WTC11 (cell line): ENCODE data around the gene EPX. TPM values are rescaled to one million over a fixed set of nuclear protein-coding genes. Genes with fewer than 3 reads are reported as not detected.

Experiments
- ATAC-seq: fragments of 200-7000 bp; cut with Tn5 transposase; 2 replicates; pipeline ENCODE4 v1.10.0; 2021; ENCODE audit warnings: mild to moderate bottlenecking, moderate library complexity
- CTCF ChIA-PET: fragments of 300-600 bp; sonication (Branson Sonifier 250); formaldehyde crosslinking; loops from one replicate; lab custom pipeline; 2021; ENCODE audit warnings: antibody characterized with exemption; lab: Charles Lee
- POLR2A ChIA-PET: fragments of 350-600 bp; sonication (Branson Sonifier 250); formaldehyde crosslinking; loops from one replicate; lab custom pipeline; 2021; ENCODE audit warnings: antibody characterized with exemption; lab: Charles Lee
- DNase-seq: peaks from one replicate; pipeline ENCODE4 v3.0.0; 2021; ENCODE audit warnings: low spot score
- H3K27ac Mint-ChIP-seq: 2 replicates; pipeline ENCODE4 v1.8.0; 2021; ENCODE audit warnings: mixed read lengths
- H3K27me3 Mint-ChIP-seq: 2 replicates; pipeline ENCODE4 v1.8.0; 2021; ENCODE audit warnings: low read depth, mild to moderate bottlenecking, moderate library complexity, mixed read lengths
- H3K36me3 Mint-ChIP-seq: 2 replicates; pipeline ENCODE4 v1.8.0; 2021; ENCODE audit warnings: mixed read lengths
- H3K4me1 Mint-ChIP-seq: 2 replicates; pipeline ENCODE4 v1.8.0; 2022; ENCODE audit warnings: mixed read lengths
- H3K4me3 Mint-ChIP-seq: 2 replicates; pipeline ENCODE4 v1.8.0; 2021; ENCODE audit warnings: mild to moderate bottlenecking, moderate library complexity, mixed read lengths
- H3K9me3 Mint-ChIP-seq: 2 replicates; pipeline ENCODE4 v1.8.0; 2021; ENCODE audit warnings: mixed read lengths
- ATF6 ChIP-seq: sonication (generic); formaldehyde crosslinking; IDR thresholded peaks from 2 replicates; pipeline ENCODE4 v1.8.1; 2023; ENCODE audit warnings: mild to moderate bottlenecking, missing genetic modification reagents
- CBFB ChIP-seq: sonication (generic); formaldehyde crosslinking; IDR thresholded peaks from 2 replicates; pipeline ENCODE4 v1.8.1; 2022; ENCODE audit warnings: mild to moderate bottlenecking, low read depth, missing genetic modification reagents
- E2F5 ChIP-seq: sonication (generic); formaldehyde crosslinking; IDR thresholded peaks from 2 replicates; pipeline ENCODE4 v1.8.1; 2022; ENCODE audit warnings: mild to moderate bottlenecking, moderate library complexity, missing genetic modification reagents
- ESRRA ChIP-seq: sonication (generic); formaldehyde crosslinking; IDR thresholded peaks from 2 replicates; pipeline ENCODE4 v1.8.1; 2022; ENCODE audit warnings: mild to moderate bottlenecking, missing genetic modification reagents, borderline replicate concordance
- NR2C2 ChIP-seq: sonication (generic); formaldehyde crosslinking; IDR thresholded peaks from 2 replicates; pipeline ENCODE4 v1.8.0; 2022; ENCODE audit warnings: mild to moderate bottlenecking, missing genetic modification reagents
- PREB ChIP-seq: sonication (generic); formaldehyde crosslinking; IDR thresholded peaks from 2 replicates; pipeline ENCODE4 v1.8.1; 2022; ENCODE audit warnings: mild to moderate bottlenecking, missing genetic modification reagents, moderate library complexity, borderline replicate concordance
- RELA ChIP-seq: sonication (generic); formaldehyde crosslinking; IDR thresholded peaks from 2 replicates; pipeline ENCODE4 v1.8.1; 2022; ENCODE audit warnings: missing genetic modification reagents, mild to moderate bottlenecking, borderline replicate concordance
- SMAD4 ChIP-seq: sonication (generic); formaldehyde crosslinking; IDR thresholded peaks from 2 replicates; pipeline ENCODE4 v1.8.0; 2022; ENCODE audit warnings: mild to moderate bottlenecking, missing genetic modification reagents
- SOX15 ChIP-seq: fragments of 250-450 bp; sonication (Bioruptor Pico); IDR thresholded peaks from 2 replicates; pipeline ENCODE4 v1.9.0; 2021; ENCODE audit warnings: mild to moderate bottlenecking
- ZNF281 ChIP-seq: sonication (generic); formaldehyde crosslinking; IDR thresholded peaks from 2 replicates; pipeline ENCODE4 v1.8.0; 2023; ENCODE audit warnings: mild to moderate bottlenecking, missing genetic modification reagents
- ZNF317 ChIP-seq: sonication (generic); formaldehyde crosslinking; IDR thresholded peaks from 2 replicates; pipeline ENCODE4 v1.8.1; 2023; ENCODE audit warnings: low read depth, mild to moderate bottlenecking, moderate library complexity, missing genetic modification reagents, borderline replicate concordance
- total RNA-seq: library from RNA; stranded (reverse); gene quantifications from 3 replicates; pipeline ENCODE4 v1.2.3, GENCODE V29; 2021
- TF ChIP-seq, protein P1 (sequence below): sonication (generic); formaldehyde crosslinking; IDR thresholded peaks from 2 replicates; pipeline ENCODE4 v1.8.1; 2023; ENCODE audit warnings: mild to moderate bottlenecking, missing genetic modification reagents
- TF ChIP-seq, protein P2 (sequence below): sonication (generic); formaldehyde crosslinking; IDR thresholded peaks from 2 replicates; pipeline ENCODE4 v1.8.0; 2023; ENCODE audit warnings: missing genetic modification reagents, mild to moderate bottlenecking, borderline replicate concordance
- TF ChIP-seq, protein P3 (sequence below): sonication (generic); formaldehyde crosslinking; IDR thresholded peaks from 2 replicates; pipeline ENCODE4 v1.8.1; 2023; ENCODE audit warnings: mild to moderate bottlenecking, missing genetic modification reagents, moderate library complexity
- TF ChIP-seq, protein P4 (sequence below): sonication (generic); formaldehyde crosslinking; IDR thresholded peaks from 2 replicates; pipeline ENCODE4 v1.8.1; 2022; ENCODE audit warnings: low read depth, mild to moderate bottlenecking, moderate library complexity, missing genetic modification reagents, borderline replicate concordance

EPX gene
- total RNA-seq, 1 experiment from 2014 or later, result not detected

DNA sequence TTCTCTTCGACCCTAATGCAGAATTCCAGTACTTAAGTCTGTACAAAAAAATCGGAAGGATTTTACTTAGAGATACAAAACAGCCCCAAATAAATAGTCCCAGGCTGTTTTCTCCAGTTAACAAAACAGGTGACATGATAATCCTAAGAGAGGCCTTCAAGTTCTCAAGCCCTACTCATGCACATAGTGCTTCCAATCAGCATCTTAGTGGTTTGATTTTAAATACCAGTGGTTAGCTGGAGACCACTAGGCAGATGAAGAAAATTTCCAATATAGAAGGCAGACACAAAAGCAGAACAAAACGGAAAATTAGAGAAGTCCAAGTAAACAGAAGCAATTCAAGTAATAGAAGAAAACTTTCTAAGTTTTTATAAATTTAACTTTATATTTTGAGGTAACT, 31.0 kb upstream of the EPX start (continued):
- no peak for TF ChIP-seq ZNF281 (CRISPR knock-in tag)
- no peak for TF ChIP-seq RELA

DNA sequence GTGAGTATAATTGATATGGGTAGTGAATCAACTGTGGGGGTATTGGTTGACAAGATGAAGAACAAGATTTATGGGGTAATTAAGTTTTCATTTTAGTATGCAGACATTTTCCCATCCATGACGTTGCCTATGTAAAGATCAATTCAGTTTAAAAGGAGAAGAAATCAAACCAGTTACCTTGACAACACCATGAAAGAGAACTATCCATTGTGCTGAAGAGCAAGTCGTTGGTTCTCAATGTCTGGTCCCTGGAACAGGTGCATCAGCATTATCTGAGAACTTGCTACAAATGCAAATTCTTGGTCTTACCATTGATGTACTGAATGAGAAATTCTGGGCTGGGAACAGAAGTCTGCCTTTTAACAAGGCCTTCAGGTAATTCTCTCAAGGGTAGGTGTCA, 26.5 kb upstream of the EPX start:
- Mint-ChIP-seq H3K4me3 (no peak overlapping the region), H3K36me3 (no peaks in the 10 kb centered on the region), H3K9me3 (peaks cover 3% of the 10 kb centered on the region; the same call in 1 of the 2 replicates), H3K27ac (no peak overlapping the region), H3K27me3 (peaks cover 70% of the 10 kb centered on the region), H3K4me1 (no peaks in the 10 kb centered on the region)
- DNase-seq (no peak), ATAC-seq (no peak)
- ChIA-PET POLR2A (no interaction called here), CTCF (no interaction called here)
- TF ChIP-seq NR2C2 (no peak), SOX15 (no peak), ATF6 (CRISPR knock-in tag) (no peak), SMAD4 (CRISPR knock-in tag) (no peak), ZNF317 (CRISPR knock-in tag) (no peak), ESRRA (no peak)
- TF ChIP-seq, protein P1, sequence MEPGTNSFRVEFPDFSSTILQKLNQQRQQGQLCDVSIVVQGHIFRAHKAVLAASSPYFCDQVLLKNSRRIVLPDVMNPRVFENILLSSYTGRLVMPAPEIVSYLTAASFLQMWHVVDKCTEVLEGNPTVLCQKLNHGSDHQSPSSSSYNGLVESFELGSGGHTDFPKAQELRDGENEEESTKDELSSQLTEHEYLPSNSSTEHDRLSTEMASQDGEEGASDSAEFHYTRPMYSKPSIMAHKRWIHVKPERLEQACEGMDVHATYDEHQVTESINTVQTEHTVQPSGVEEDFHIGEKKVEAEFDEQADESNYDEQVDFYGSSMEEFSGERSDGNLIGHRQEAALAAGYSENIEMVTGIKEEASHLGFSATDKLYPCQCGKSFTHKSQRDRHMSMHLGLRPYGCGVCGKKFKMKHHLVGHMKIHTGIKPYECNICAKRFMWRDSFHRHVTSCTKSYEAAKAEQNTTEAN (CRISPR knock-in tag), result no peak
- TF ChIP-seq, all 79 proteins: peak for 0

DNA sequence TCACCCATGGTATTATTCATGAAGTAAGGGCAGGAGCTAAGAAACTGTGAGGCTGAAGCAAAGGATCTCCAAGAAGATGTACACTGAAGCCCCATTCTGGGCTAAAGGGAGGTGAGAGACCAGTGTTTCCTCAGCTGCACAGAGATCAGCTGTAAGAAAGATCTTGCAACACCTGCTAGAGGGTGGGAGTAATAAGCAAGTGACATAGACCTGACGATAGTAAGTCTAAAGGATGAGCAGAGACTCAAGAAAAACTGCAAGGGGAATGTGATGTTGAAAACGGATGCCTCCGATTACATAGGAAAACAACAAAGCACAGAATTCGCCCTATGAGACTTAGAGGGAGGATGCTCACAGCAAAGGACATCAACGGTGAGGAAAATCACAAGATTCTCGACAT, 25.8 kb upstream of the EPX start, which contains the start of gene OR4D2:
OR4D2 (plus strand) TSS at position 301 of the 400 bp plus-strand sequence. CDS start 2,674 bp downstream, outside the sequence.
- Mint-ChIP-seq H3K9me3 (peaks cover 3% of the 10 kb centered on the region; the same call in 1 of the 2 replicates), H3K36me3 (no peaks in the 10 kb centered on the region), H3K4me3 (no peak within 1 kb of the TSS), H3K27me3 (peaks cover 63% of the 10 kb centered on the region), H3K27ac (no peak within 1 kb of the TSS), H3K4me1 (no peaks in the 10 kb centered on the region)
- TF ChIP-seq PREB (no peak), CBFB (CRISPR knock-in tag) (no peak), E2F5 (CRISPR knock-in tag) (no peak)
- TF ChIP-seq, protein P2, sequence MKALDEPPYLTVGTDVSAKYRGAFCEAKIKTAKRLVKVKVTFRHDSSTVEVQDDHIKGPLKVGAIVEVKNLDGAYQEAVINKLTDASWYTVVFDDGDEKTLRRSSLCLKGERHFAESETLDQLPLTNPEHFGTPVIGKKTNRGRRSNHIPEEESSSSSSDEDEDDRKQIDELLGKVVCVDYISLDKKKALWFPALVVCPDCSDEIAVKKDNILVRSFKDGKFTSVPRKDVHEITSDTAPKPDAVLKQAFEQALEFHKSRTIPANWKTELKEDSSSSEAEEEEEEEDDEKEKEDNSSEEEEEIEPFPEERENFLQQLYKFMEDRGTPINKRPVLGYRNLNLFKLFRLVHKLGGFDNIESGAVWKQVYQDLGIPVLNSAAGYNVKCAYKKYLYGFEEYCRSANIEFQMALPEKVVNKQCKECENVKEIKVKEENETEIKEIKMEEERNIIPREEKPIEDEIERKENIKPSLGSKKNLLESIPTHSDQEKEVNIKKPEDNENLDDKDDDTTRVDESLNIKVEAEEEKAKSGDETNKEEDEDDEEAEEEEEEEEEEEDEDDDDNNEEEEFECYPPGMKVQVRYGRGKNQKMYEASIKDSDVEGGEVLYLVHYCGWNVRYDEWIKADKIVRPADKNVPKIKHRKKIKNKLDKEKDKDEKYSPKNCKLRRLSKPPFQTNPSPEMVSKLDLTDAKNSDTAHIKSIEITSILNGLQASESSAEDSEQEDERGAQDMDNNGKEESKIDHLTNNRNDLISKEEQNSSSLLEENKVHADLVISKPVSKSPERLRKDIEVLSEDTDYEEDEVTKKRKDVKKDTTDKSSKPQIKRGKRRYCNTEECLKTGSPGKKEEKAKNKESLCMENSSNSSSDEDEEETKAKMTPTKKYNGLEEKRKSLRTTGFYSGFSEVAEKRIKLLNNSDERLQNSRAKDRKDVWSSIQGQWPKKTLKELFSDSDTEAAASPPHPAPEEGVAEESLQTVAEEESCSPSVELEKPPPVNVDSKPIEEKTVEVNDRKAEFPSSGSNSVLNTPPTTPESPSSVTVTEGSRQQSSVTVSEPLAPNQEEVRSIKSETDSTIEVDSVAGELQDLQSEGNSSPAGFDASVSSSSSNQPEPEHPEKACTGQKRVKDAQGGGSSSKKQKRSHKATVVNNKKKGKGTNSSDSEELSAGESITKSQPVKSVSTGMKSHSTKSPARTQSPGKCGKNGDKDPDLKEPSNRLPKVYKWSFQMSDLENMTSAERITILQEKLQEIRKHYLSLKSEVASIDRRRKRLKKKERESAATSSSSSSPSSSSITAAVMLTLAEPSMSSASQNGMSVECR (CRISPR knock-in tag), result no peak
- TF ChIP-seq, protein P3, sequence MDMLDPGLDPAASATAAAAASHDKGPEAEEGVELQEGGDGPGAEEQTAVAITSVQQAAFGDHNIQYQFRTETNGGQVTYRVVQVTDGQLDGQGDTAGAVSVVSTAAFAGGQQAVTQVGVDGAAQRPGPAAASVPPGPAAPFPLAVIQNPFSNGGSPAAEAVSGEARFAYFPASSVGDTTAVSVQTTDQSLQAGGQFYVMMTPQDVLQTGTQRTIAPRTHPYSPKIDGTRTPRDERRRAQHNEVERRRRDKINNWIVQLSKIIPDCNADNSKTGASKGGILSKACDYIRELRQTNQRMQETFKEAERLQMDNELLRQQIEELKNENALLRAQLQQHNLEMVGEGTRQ (CRISPR knock-in tag), result no peak
- TF ChIP-seq, protein P4, sequence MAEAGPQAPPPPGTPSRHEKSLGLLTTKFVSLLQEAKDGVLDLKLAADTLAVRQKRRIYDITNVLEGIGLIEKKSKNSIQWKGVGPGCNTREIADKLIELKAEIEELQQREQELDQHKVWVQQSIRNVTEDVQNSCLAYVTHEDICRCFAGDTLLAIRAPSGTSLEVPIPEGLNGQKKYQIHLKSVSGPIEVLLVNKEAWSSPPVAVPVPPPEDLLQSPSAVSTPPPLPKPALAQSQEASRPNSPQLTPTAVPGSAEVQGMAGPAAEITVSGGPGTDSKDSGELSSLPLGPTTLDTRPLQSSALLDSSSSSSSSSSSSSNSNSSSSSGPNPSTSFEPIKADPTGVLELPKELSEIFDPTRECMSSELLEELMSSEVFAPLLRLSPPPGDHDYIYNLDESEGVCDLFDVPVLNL (CRISPR knock-in tag), result no peak
- POLR2A ChIA-PET, result no interaction called here
- CTCF ChIA-PET, result interaction anchor here (0.8 kb wide), 1 partner anchor 14 kb away, joined by 3 read pairs; no protein-coding TSS in a partner anchor
- no peak for DNase-seq
- ATAC-seq, result no peak
